Adipose tissue (tissue), 3 donors: ENCODE data around the gene UBAP2L. TPM values are rescaled to one million over a fixed set of nuclear protein-coding genes. Genes with fewer than 3 reads are reported as not detected.
"Not testable (repeated sequence)": the region's sequence is repeated elsewhere in the genome, so short reads cannot be mapped to it uniquely, and the experiment has no call there.

Experiments used
- H3K27ac ChIP-seq: one replicate; pipeline ENCODE4 v1.5.1; 2013; ENCODE audit warnings: low read depth, low read length
- WGBS, 3 donors: extraction: QIAGEN DNeasy Blood & Tissue Kit; methylation state at CpG; one replicate each; pipeline ENCODE4 v1.1.7; 2013; 5-methylcytosine and 5-hydroxymethylcytosine counted together
- polyA plus RNA-seq, 3 donors: library from polyadenylated mRNA; stranded (reverse); fragments of 200-250 nt; gene quantifications; one replicate each; pipeline ENCODE4 v1.2.3, GENCODE V29; 2013
- donor health status: healthy with polysubstance abuse.
- donor health status: Bipolar disorder and iron deficiency.
- donor health status: healthy.

UBAP2L gene
- polyA plus RNA-seq, 3 donors, result 35.8 to 70.9 (median 67.5) TPM

DNA sequence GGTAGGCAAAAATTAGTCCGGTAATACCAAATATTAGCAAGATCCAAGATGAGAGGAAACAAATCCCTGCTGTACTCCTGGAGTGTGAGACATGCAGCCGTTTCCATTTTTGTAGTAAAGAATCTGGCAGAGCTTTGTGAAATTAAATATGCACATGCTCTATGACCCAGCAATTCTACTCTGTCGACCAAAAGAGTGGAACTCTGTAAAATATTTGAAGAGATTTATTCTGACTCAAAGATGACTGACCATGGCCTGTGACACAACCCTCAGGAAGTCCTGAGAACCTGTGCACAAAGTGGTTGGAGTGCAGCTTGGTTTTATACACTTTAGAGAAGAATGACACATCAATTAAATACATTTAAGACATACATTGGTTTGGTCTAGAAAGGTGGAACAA lies 67.9 kb downstream of the UBAP2L start:
- H3K27ac ChIP-seq, result no peak overlapping the region
- 64 to 71% (median 67%) methylated on average over 3 of the region's 3 CpGs for WGBS, 3 donors

GRCh38 chr1:154290921-154291320 lies 70.2 kb downstream of the UBAP2L start:
- no peak overlapping the region for H3K27ac ChIP-seq
- 68 to 93% (median 88%) methylated on average over 1 of the region's 1 CpG for WGBS, 3 donors

DNA sequence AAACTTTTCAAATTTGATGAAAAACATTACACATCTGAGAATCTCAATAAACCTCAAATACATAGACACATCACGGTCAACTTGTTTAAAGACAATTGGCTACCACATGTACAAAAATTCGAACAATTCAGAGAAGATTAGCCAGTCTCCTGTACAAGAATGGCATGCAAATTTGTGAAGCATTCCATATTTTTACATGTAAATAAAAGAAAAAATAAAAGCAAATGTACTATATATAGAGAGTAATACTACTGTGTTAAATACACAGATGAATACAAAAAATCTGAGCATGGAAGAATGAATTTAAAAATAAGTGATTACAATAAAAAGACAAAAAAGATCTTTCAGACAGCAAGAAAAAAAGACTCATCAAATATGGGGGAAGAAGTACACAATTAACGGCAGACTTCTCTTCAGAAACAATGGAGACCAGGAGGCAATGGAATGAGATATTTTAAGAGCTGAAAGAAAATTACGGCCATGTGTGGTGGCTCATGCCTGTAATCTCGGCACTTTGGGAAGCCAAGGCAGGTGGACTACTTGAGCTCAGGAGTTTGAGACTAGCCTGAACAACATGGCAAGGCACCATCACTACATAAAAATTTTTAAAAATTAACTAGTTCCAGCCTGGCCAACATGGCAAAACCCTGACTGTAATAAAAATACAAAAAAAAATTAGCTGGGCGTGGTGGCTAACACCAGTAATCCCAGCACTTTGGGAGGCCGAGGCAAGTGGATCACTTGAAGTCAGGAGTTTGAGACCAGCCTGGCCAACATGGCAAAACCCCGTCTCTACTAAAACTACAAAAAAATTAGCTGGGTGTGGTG lies 74.9 kb downstream of the UBAP2L start:
- no peak overlapping the region for H3K27ac ChIP-seq
- WGBS, 3 donors, result 76 to 85% (median 83%) methylated on average over 8 of the region's 8 CpGs

DNA sequence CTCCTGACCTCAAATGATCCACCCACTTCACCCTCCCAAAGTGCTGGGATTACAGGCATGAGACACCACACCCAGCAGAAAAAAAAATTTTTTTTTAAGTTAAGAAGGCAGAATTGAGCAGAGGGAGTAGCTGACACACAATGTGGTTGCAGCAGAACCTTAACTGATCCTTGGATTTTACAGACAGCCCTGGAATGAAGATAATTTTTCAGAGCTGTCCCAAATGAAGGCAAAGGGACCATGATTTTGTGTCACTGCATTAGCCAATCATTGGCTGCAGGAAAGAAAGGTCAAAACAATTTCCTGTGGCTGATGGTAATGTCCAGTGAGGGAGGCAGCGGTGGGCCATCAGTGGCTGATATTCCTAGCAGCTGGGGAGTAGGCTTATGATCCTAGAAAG lies 80.8 kb downstream of the UBAP2L start:
- 70 to 87% (median 70%) methylated on average over 1 of the region's 1 CpG for WGBS, 3 donors

GRCh38 chr1:154304664-154305337 lies 84.0 kb downstream of the UBAP2L start:
- 61 to 89% (median 79%) methylated on average over 9 of the region's 9 CpGs for WGBS, 3 donors

More for the DNA sequence above, 80.8 kb downstream of the UBAP2L start:
- H3K27ac ChIP-seq, result no peak overlapping the region

DNA sequence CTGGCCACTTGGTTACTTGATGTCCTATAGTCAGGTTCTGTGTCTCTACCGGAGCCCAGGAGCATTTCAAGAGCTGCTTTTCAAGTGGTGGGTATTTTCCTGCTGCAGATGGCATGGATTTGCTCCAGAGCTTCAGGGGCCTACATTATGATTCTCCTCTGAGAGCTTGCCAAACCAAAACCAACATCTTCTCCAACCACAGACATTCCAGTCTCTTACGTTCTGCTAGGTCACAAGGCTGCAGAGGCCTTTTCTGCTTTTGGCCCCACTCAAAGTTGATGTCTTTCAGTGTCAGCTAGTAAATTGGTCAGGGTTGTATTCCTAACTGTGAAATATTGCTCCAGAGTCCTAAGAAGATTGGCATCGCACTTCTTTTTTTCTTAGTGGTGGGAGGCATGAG lies 85.4 kb downstream of the UBAP2L start:
- WGBS, 3 donors, result 84 to 87% (median 84%) methylated on average over 3 of the region's 3 CpGs
- H3K27ac ChIP-seq, result no peak overlapping the region

More at GRCh38 chr1:154304664-154305337, 84.0 kb downstream of the UBAP2L start:
- no peak overlapping the region for H3K27ac ChIP-seq

DNA sequence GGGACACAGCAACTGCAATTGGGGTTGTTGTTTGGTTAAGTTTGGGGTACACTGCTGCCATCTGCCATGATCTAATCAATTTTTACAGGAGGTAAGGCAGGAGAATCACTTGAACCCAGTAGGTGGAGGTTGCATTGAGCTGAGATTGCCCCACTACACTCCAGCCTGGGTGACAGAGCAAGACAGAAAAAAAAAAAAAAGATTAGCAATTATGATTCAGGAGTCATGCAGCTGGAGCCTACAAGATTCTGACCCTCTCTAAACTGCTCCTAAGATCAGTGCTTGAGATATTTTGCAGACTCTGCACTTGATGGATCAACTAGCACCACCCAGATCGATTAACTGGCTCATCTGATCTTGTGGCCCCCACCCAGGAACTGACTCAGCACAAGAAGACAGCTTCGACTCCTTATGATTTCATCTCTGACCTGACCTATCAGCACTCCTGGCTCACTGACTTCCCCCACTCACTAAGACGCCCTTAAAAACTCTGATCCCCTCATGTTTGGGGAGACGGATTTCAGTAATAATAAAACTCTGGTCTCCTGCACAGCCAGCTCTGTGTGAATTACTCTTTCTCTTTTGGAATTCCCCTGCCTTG lies 87.0 kb downstream of the UBAP2L start:
- WGBS, 3 donors, result 56 to 59% (median 57%) methylated on average over 4 of the region's 4 CpGs
- not testable (repeated sequence) for H3K27ac ChIP-seq

DNA sequence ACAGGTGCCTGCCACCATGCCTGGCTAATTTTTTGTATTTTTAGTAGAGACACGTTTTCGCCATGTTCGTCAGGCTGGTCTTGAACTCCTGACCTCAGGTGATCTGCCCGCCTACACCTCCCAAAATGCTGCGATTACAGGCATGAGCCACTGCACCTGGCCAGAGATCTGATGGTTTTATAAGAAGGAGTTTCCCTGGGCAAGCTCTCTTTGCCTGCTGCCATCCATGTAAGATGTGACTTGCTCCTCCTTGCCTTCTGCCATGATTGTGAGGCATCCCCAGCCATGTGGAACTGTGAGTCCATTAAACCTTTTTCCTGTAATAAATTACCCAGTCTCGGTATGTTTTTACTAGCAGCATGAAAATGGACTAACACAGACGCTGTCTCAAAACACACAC lies 88.4 kb downstream of the UBAP2L start:
- not testable (repeated sequence) for H3K27ac ChIP-seq
- 82 to 88% (median 84%) methylated on average over 7 of the region's 7 CpGs for WGBS, 3 donors

- H3K27ac ChIP-seq, result not testable (repeated sequence)
- 77 to 83% (median 80%) methylated on average over 10 to 13 of the region's 13 CpGs for WGBS, 3 donors
Observed at GRCh38 chr1:154312229-154313065, 91.7 kb downstream of the UBAP2L start.

DNA sequence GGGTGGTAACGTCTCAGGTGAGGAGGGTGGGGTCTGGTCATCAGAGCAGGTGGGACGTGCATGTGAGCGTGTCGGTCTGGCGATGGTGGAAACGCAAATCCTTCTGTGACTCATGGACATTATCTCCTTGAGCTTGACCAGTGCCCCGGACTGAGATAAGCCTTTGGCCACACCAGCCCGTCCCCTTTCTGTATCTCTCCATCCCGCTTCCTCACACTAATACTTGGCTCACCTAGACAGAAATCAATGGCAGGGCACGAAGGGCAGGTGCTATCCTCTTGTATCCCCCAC lies 92.3 kb downstream of the UBAP2L start:
- WGBS, 3 donors, result 65 to 86% (median 85%) methylated on average over 9 to 10 of the region's 10 CpGs
- H3K27ac ChIP-seq, result no peak overlapping the region

- H3K27ac ChIP-seq, result not testable (repeated sequence)
- WGBS, 3 donors, result 80 to 88% (median 81%) methylated on average over 3 of the region's 3 CpGs
Observed at GRCh38 chr1:154314226-154314625, 93.5 kb downstream of the UBAP2L start.

DNA sequence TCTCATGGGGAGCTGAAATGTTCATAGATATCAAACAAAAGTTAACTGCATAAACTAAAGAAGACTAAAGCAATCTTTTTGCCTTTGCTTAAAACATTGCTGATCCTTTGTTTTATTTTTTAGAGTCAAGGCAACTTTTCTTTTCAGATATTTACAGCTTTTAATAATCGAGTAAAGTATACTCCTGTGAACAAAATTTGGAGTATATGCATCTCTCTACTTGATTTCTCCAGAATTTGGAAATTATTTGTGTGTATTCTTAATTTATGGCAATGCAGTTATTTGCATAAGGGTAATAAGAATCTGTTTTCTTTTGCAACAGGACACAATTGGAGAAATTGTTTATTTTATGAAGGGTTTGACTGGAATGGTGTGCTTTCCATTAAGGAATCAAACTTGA lies 95.9 kb downstream of the UBAP2L start:
- 52 to 91% (median 90%) methylated on average over 1 of the region's 1 CpG for WGBS, 3 donors

GRCh38 chr1:154318386-154318785 lies 97.6 kb downstream of the UBAP2L start:
- WGBS, 3 donors, result 71 to 84% (median 79%) methylated on average over 4 of the region's 4 CpGs
- no peak overlapping the region for H3K27ac ChIP-seq

More for the DNA sequence above, 95.9 kb downstream of the UBAP2L start:
- no peak overlapping the region for H3K27ac ChIP-seq

Other genes with a start within 250 kb of the UBAP2L start
- gene JTB, start 243.3 kb upstream of the UBAP2L start, polyA plus RNA-seq, result 100 to 1,000 TPM; 159 to 196 (median 178) TPM
- 100 to 1,000 TPM in 2 of 3 donors, 10 to 100 TPM in 1; 68.2 to 759 (median 165) TPM for gene RAB13, start 234.6 kb upstream of the UBAP2L start, polyA plus RNA-seq
- over 10,000 TPM in 2 of 3 donors, 1,000 to 10,000 TPM in 1; 8,955 to 19,190 (median 11,429) TPM for gene RPS27, start 230.2 kb upstream of the UBAP2L start, polyA plus RNA-seq
- gene NUP210L, start 65.9 kb upstream of the UBAP2L start, polyA plus RNA-seq, result under 1 TPM in 1 of 3 donors, not detected in 2; 0.02 TPM
- 100 to 1,000 TPM in 2 of 3 donors, 10 to 100 TPM in 1; 68.2 to 233 (median 184) TPM for gene TPM3, start 28.9 kb upstream of the UBAP2L start, polyA plus RNA-seq
- not detected for gene CFAP141, start 14.6 kb upstream of the UBAP2L start, polyA plus RNA-seq
- 10 to 100 TPM; 79.8 to 96.7 (median 87.2) TPM for gene HAX1, start 51.7 kb downstream of the UBAP2L start, polyA plus RNA-seq
- under 1 TPM in 1 of 3 donors, not detected in 2; 0.07 TPM for gene AQP10, start 100.1 kb downstream of the UBAP2L start, polyA plus RNA-seq
- gene ATP8B2, start 104.6 kb downstream of the UBAP2L start, polyA plus RNA-seq, result 10 to 100 TPM in 2 of 3 donors, 1 to 10 TPM in 1; 6.4 to 22.7 (median 14.5) TPM
- 10 to 100 TPM in 1 of 3 donors, 1 to 10 TPM in 2; 5.0 to 12.3 (median 7.8) TPM for gene IL6R, start 184.4 kb downstream of the UBAP2L start, polyA plus RNA-seq